GM12891 (cell line): ENCODE measurements around the gene TNNT3.
"Not testable (repeated sequence)": the region's sequence is repeated elsewhere in the genome, so short reads cannot be mapped to it uniquely, and the experiment has no call there.

Source experiments
- DNase-seq: peaks from one replicate; pipeline ENCODE4 v3.0.0; 2011; ENCODE audit warnings: low spot score; ENCODE audit not compliant: insufficient read length
- FAIRE-seq: peaks from 2 replicates; lab custom pipeline; 2011; peaks lifted over from hg19 to GRCh38; lab: Jason Lieb, UNC
- PAX5 ChIP-seq: IDR thresholded peaks from 2 replicates; pipeline ENCODE4 v1.6.1; 2011; ENCODE audit warnings: low read length, moderate library complexity, mild to moderate bottlenecking; ENCODE audit not compliant: insufficient read depth, severe bottlenecking
- POLR2A ChIP-seq: IDR thresholded peaks from 2 replicates; pipeline ENCODE4 v1.6.1; 2011; ENCODE audit warnings: low read depth, low read length, control low read depth
- POLR2AphosphoS5 ChIP-seq: IDR thresholded peaks from 2 replicates; pipeline ENCODE4 v1.6.1; 2011; ENCODE audit warnings: low read depth, low read length, control low read depth
- POU2F2 ChIP-seq: IDR thresholded peaks from 2 replicates; pipeline ENCODE4 v1.6.1; 2011; ENCODE audit warnings: low read depth, mild to moderate bottlenecking, control low read depth, low read length, moderate library complexity
- SPI1 ChIP-seq: IDR thresholded peaks from 2 replicates; pipeline ENCODE4 v1.6.1; 2011; ENCODE audit warnings: low read depth, low read length, control low read depth
- TAF1 ChIP-seq: IDR thresholded peaks from 2 replicates; pipeline ENCODE4 v1.6.1; 2011; ENCODE audit warnings: low read depth, low read length, control low read depth

Gene TNNT3

DNA sequence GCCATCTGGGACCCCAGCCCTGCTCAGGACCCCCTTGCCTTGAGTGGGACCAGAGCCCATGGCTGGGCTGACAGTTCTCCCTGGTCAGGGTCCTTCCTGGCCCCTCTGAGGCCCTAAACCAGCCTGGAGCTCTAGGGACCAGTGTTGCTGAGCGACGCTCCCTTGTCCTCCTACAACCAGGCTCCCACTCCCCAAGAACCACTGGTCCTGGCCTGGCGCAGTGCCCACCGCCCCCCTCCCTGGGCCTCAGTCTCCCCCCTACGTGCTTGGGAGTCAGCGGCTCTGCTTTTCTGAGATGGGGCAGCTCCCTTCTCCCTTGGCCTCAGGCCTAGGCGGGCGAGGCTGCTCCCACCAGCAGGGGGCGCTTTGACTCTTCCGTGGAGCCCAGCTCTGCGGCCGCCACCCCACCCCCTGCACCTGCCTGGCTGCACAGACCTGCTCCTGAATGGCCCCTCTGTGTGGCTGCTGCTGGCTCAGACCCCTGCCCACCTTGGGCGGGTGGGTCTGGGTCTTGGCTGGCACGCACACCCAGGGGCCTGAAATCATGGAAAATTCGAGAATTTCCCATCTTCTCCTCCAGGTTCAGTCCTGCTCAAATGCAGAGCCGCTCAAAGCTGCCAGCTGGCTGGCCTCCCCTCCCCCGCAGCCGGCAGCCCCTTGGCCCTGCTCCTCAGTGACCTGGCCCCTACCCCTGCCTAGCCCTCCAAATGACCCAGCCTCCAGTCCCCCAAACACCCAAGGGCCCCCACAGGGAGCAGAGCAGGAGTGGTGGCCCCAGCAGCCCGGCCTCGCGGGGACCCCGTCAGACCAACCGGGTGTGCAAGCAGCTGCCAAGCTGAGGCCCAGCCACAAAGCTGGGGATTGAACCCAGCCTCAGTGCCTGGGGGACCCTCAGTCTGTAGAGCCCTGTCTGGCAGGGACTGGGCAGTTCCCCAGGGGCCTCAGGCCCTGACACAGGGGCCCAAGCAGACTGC, 37.0 kb upstream of the TNNT3 start:
- FAIRE-seq (peak; percentile 84), DNase-seq (peak; percentile 99)
- TF ChIP-seq PAX5 (no peak), TAF1 (no peak), SPI1 (no peak), POU2F2 (no peak), POLR2AphosphoS5 (no peak; the same call in 1 of the 2 replicates), POLR2A (no peak)

DNA sequence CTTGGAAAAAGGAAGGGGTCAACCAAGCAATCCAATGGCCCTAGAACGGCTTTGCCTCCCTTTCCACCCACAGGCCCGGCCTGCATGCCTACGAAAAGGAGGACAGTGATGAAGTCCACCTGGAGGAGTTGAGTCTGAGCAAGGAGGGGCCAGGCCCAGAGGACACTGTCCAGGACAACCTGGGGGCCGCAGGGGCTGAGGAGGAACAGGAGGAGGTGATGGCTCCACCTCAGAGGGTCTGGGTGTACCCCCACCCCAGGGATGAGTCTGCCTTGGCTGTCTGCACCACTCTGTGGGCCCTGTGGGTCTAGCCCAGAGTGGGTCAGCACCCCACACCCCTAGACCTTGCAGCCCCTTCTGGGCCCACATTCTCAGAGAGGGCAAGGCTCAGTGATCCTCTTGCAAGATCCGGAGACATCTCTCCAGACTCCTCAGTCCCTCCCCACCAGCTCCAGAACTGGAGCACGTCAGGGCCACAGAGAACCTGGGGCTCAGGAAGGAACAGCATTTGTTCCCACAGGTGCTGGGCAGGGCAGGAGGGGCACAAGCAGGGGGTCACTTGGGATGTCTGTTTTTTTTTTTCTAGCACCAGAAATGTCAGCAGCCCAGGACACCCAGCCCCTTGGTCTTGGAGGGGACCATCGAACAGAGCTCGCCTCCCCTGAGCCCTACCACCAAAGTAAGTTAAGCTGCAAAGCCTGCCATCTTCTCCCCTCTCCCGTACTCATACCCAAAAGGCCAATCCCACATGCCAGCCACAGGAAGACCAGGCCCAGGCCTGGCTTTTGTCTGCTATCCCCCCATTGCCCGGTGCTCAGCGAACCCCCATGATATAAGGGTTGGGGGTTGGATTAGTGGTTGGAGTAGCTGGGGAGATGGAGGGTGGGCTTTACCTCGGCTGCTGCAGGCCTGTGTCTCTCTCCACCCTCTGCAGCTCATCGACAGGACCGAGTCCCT, 35.9 kb upstream of the TNNT3 start:
- DNase-seq (no peak), FAIRE-seq (no peak)
- no peak for TF ChIP-seq POLR2A
- TF ChIP-seq TAF1: no peak
- TF ChIP-seq POU2F2: no peak
- no peak; the same call in 1 of the 2 replicates for TF ChIP-seq POLR2AphosphoS5
- TF ChIP-seq SPI1: no peak
- no peak for TF ChIP-seq PAX5

DNA sequence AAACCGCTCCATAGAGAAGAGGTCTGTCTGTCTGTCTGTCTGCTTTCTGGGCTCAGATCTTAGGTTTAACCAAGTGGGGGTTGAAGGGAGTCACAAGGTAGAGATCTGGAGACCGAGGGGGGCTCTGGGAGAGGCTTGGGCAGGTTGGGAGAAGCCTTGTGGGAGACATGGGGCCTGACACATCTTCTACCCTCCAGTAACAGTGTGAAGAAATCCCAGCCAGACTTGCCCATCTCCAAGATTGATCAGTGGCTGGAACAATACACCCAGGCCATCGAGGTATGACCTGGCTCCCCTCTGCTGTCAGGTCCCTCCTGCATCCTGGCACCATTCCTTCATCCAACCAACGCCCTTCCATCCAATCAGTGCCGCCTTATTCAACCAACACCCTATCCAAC, 35.2 kb upstream of the TNNT3 start:
- FAIRE-seq (no peak), DNase-seq (no peak)
- TF ChIP-seq POLR2AphosphoS5 (0 out of 2 replicates have a peak, but pooled peaks have one; percentile 10), POLR2A (no peak), TAF1 (no peak), PAX5 (no peak), POU2F2 (no peak), SPI1 (no peak)

DNA sequence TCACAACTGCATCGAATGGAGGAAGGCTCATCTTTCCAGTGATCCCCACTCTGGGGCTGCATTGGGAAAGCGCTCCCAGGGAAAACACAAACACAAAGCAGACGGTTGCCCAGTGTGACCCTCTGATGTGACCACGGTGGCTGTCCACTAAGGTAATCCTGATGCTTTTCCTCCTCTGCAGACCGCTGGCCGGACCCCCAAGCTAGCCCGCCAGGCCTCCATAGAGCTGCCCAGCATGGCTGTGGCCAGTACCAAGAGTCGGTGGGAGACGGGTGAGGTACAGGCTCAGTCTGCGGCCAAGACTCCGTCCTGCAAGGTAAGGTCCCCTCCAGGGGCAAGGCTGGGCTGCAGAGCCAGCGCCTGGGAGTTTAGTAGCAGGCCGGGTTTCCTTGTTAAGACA, 33.0 kb upstream of the TNNT3 start:
- not testable (repeated sequence) for DNase-seq, FAIRE-seq

DNA sequence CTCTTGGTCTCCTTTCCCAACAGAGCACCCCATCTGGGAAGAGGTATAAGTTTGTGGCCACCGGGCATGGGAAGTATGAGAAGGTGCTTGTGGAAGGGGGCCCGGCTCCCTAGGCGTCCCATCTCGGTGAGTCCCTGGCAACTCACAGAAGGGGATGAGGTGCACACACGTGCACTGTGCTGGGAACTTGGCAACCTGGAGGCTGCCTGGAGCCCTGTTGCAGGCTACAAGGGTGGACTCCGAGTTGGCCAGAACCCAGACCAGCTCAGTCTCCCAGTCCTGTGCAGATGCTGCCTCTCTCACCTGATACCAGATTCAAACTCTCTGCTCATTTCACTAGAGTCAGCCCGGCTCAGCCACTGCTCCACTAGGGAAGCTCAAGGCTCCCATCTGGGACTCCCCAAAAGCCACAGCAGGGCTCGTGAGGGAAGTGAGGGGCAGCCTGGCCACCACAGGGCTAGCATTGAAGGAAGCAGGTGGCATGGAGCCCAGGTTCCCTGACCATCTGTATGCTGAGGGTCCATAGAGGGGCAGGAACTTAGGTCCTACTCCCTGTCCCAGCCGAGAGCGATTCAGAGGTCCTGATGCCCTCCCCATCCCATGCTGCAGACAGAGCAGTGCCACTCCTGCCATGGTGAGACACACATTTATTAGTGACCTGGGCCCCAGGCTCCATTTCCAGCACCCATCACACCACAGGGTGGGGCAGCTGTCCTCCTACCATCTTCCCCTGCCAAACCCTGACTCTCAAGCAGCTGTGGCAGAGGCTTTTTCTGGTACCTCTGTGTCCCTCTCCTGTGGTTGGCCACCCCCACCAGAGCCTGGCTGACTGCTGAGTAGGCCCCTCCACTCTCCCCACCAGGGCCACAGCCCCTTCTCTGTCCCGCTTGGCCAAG, 31.8 kb upstream of the TNNT3 start:
- no peak for DNase-seq
- no peak for FAIRE-seq
- no peak for TF ChIP-seq SPI1

DNA sequence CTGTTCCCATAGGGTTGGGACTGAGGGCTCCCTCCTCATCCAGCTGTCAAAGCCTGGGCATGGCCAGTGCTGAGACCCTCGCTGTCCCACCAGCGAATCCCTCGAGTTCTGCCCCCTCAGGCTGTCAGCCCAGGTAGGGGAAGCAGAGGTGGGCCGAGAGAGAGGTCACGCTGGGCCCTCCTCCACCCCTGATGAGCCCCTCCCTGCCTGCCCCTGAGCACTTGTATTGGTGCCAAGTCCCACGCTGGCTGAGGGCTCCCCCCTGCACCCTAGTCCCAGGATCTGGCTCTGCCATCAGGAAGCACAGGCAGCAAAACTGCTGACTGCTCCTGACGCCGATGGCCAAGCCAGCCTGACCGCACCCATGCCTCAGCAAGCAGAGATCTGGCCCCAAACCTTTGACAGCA, 31.2 kb upstream of the TNNT3 start:
- TF ChIP-seq POLR2AphosphoS5: peak; percentile 25; the same call in 1 of the 2 replicates
- no peak for TF ChIP-seq SPI1
- DNase-seq (no peak), FAIRE-seq (no peak)

DNA sequence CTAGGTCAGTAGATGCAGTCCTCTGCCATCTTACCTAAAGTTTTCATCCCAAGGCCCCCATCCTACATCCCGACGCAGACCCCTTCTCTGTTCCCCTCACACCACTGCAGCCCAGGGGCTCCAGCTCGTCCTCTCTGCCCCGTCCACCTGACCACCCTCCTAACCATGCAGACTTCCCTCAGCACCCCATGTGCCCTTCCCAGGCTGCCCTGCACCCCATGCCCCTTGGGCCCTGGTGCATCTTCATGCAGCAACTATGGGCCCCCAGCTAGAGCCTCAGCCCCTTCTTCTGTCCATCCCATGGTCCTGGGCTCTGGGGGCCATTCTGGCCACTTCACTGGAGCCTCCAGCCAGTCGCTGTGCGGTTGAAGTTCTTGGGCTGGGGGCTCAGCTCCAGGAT, 30.7 kb upstream of the TNNT3 start:
- DNase-seq (no peak), FAIRE-seq (no peak)
- TF ChIP-seq PAX5 (no peak), POU2F2 (no peak), POLR2AphosphoS5 (no peak), TAF1 (no peak), POLR2A (no peak), SPI1 (no peak)

DNA sequence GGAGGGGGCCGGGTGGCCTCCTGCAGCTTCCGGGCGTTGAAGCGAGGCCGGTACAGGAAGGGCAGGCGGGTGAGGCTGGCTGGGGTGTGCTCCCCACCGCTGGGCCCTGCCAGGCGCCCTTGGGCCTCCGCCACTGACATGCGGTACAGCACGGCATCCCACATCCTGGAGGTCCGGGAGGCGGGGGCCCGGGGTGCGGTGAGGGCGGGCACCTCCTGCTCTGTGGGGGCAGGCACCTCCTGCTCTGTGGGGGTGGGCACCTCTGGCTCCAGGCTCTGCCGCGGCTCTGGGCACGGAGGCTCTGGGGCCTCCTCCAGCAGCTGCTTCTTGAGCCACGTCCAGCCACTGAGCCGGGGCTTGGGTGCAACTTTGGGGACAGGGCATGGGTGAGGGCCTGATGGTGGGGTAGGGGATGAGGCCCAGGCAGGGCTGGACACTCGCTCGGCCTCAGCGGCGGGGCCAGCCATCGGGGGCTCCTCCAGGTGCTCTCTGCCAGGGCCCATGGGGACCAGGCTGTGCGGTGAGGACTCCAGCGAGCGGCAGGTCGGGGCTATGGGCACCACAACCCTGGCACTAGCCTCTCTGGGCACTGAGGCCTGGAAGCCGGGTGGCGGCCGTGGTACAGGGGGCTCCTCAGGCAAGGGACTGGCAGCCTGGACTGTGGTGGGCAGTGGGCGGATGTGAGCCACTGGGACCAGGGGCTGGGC, 30.1 kb upstream of the TNNT3 start:
- no peak for DNase-seq
- no peak for FAIRE-seq
- TF ChIP-seq PAX5 (no peak), SPI1 (no peak), POLR2AphosphoS5 (no peak), POLR2A (no peak; the same call in 1 of the 2 replicates), POU2F2 (no peak), TAF1 (no peak)
